ENCODE data around the gene AKAP10. TPM values are rescaled to one million over a fixed set of nuclear protein-coding genes. Genes with fewer than 3 reads are reported as not detected.
A peak's percentile ranks its signal among the peaks of the same experiment; 100 is the strongest.

AKAP10 gene
- total and polyA plus RNA-seq, 10 of the 15 experiments (the other 5 are each of a cell fraction or from before 2014, with no cell fraction given): 4.3 to 23.7 (median 14.7) TPM

GRCh38 chr17:19979917-19980770, 2.5 kb upstream of the AKAP10 start (continued):
- TF ChIP-seq SKIL (IDR thresholded peaks at IDR 0.05; ENCODE audit: low read depth, poor library complexity, severe bottlenecking) (no peak), NKRF (conservative IDR thresholded peaks at IDR 0.05) (no peak), NFYB (IDR thresholded peaks at IDR 0.05; ENCODE audit: insufficient read depth, low read depth, low read length) (no peak)

GRCh38 chr17:19978805-19979211, 1.2 kb upstream of the AKAP10 start:
- Histone ChIP-seq H3K4me2 (ENCODE audit: control insufficient read depth, insufficient read depth) (peak overlapping the region; percentile 83; the same call in 1 of the 2 replicates), H3K4me3 (peak overlapping the region; percentile 73; the same call in 1 of the 2 replicates), H3K9me3 (replicated peaks; ENCODE audit: control insufficient read depth, insufficient read depth, low read length) (no peaks in the 10 kb centered on the region; the same call in 2 of the 3 replicates), H3K4me1 (ENCODE audit: control insufficient read depth, insufficient read depth, low read length) (peaks cover 6% of the 10 kb centered on the region; the same call in 1 of the 2 replicates), H2AFZ (ENCODE audit: control insufficient read depth, low read depth, low read length) (no peak overlapping the region), H3K27me3 (replicated peaks in 1 of 2; ENCODE audit: control insufficient read depth in 2 of 2, insufficient read depth in 2 of 2, low read length in 1 of 2) (no peaks in the 10 kb centered on the region), H3K79me2 (ENCODE audit: control insufficient read depth, insufficient read depth, low read length) (peaks cover 43% of the 10 kb centered on the region), H3K27ac (ENCODE audit: control insufficient read depth, insufficient read depth) (no peak overlapping the region), H3K9ac (ENCODE audit: control insufficient read depth, insufficient read depth, low read length) (no peak overlapping the region), H3K36me3 (ENCODE audit: control insufficient read depth in 2 of 2, insufficient read depth in 2 of 2, low read length in 1 of 2) (no peaks in the 10 kb centered on the region; a peak in 1 of 4 replicates), H4K20me1 (ENCODE audit: control insufficient read depth, insufficient read depth) (no peaks in the 10 kb centered on the region)
- no TSS peak for BruUV-seq (replicated peaks)
- intact Hi-C loops (cut with micrococcal nuclease; ENCODE audit: unreplicated experiment) (no loop called here), in situ Hi-C loops (cut with MboI) (no loop called here)
- FAIRE-seq (no peak), DNase-seq (ENCODE audit: low read depth, low spot score) (no peak), ATAC-seq (no peak)
- ChIA-PET RAD21 (ENCODE audit: unreplicated experiment) (no interaction called here), CTCF (interaction anchor here (2.1 kb wide), 1 partner anchor 14 kb away, joined by 15 read pairs; no protein-coding TSS in a partner anchor), SMC1A (ENCODE audit: uncharacterized antibody, unreplicated experiment) (no interaction called here), POLR2A (no interaction called here)
- WGBS (ENCODE audit: insufficient coverage, insufficient replicate concordance, low lambda C conversion rate, missing lambda C conversion rate): 77% methylated on average over 13 of the region's 13 CpGs
- TF ChIP-seq SP1 (IDR thresholded peaks at IDR 0.05; ENCODE audit: low read depth, low read length): no peak
- peak; percentile 11; the same call in 1 of the 2 replicates for TF ChIP-seq MLLT1 (IDR thresholded peaks at IDR 0.05)
